Stimulated activated naive CD8-positive, alpha-beta T cell treated with anti-CD3 and anti-CD28 coated beads, Interleukin-15, amount 100 ng/mL, for 72 hours (primary cell): ENCODE data around the gene DUSP21.
"Not testable (repeated sequence)": the region's sequence is repeated elsewhere in the genome, so short reads cannot be mapped to it uniquely, and the experiment has no call there.

Experiments used
- ATAC-seq: fragments of 150-1000 bp; cut with Tn5 transposase; 2 replicates; pipeline ENCODE4 v1.10.0; 2021; ENCODE audit warnings: mild to moderate bottlenecking, moderate library complexity
- DNase-seq, 2 donors: peaks; one replicate each; pipeline ENCODE4 v3.0.0; 2021 to 2022
- H3K27ac Mint-ChIP-seq, 2 donors: one replicate each; pipeline ENCODE4 v1.8.0; 2022; ENCODE audit warnings: mild to moderate bottlenecking in 2 of 2, mixed read lengths in 2 of 2, moderate library complexity in 2 of 2
- H3K27me3 Mint-ChIP-seq: one replicate; pipeline ENCODE4 v1.8.0; 2022; ENCODE audit warnings: mixed read lengths
- H3K4me1 Mint-ChIP-seq: one replicate; pipeline ENCODE4 v1.8.0; 2022; ENCODE audit warnings: mild to moderate bottlenecking, mixed read lengths
- H3K4me3 Mint-ChIP-seq, 2 donors: one replicate each; pipeline ENCODE4 v1.8.0; 2022; ENCODE audit warnings: mild to moderate bottlenecking in 2 of 2, mixed read lengths in 2 of 2, moderate library complexity in 1 of 2
- H3K9me3 Mint-ChIP-seq, 2 donors: one replicate each; pipeline ENCODE4 v1.8.0; 2022; ENCODE audit warnings: mixed read lengths in 2 of 2

Gene DUSP21

DNA sequence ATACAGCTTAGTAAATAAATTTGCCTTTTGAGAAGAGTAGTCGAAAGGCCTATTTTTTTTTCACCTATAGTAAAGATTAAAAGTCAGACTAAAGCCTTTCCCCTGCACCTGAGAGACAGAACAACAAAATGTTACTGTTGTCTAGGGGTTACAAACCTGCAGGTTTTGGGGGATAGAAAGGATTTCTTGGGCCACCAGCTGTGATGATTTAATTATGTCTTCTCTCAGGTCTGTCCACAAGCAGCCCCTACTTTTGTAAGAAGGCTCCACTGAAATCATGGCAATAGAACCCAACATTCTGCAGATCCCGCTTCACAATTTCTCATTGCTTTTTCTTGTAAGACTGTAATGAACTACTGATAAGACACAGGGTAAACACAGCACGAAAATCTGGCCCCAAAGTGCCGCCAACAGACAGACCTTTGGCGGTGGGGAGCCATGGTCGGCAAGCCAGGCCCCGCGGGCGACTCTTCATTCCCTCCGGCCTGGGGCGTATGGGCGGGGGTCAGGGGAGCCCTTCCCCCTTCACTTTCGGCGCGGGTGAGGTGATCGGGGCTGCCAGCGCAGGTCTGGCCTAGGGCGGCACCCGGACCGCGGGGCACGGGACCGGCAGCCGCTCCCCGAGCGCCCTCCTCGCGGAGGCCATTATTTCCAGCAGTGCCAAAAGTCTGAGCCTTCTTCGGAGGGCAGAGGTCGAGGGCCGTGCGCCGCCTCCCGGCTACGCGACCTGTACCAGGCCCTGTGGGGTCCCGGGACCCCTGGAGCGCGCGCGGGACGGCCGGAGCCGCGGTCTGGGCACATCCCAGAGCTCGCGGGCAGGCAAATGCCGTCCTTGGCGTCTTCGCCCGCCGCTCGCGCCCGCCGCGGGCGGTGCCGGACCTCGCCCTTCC is 28.4 kb downstream of the DUSP21 start:
- Mint-ChIP-seq H3K9me3 (no peaks in the 10 kb centered on the region), H3K4me3 (peak overlapping the region; percentile 89 to 96), H3K27ac (peak overlapping the region; percentile 90 to 94), H3K27me3 (no peaks in the 10 kb centered on the region), H3K4me1 (peaks cover 5% of the 10 kb centered on the region)
- peak; percentile 36 for DNase-seq
- peak; percentile 52 for ATAC-seq

- Mint-ChIP-seq H3K4me3 (peak within 1 kb of the TSS; percentile 89 to 96), H3K9me3 (no peaks in the 10 kb centered on the region), H3K27me3 (no peaks in the 10 kb centered on the region), H3K27ac (peak within 1 kb of the TSS; percentile 97), H3K4me1 (peaks cover 5% of the 10 kb centered on the region)
- ATAC-seq: peak; percentile 93
- DNase-seq: peak; percentile 88 to 95
These were observed 29.1 kb downstream of the DUSP21 start, which contains the start of gene KDM6A for GRCh38 chrX:44872821-44873414. TSS of gene KDM6A (plus strand) at chrX:44873188. CDS start at chrX:44873552, 364 bp downstream.

DNA sequence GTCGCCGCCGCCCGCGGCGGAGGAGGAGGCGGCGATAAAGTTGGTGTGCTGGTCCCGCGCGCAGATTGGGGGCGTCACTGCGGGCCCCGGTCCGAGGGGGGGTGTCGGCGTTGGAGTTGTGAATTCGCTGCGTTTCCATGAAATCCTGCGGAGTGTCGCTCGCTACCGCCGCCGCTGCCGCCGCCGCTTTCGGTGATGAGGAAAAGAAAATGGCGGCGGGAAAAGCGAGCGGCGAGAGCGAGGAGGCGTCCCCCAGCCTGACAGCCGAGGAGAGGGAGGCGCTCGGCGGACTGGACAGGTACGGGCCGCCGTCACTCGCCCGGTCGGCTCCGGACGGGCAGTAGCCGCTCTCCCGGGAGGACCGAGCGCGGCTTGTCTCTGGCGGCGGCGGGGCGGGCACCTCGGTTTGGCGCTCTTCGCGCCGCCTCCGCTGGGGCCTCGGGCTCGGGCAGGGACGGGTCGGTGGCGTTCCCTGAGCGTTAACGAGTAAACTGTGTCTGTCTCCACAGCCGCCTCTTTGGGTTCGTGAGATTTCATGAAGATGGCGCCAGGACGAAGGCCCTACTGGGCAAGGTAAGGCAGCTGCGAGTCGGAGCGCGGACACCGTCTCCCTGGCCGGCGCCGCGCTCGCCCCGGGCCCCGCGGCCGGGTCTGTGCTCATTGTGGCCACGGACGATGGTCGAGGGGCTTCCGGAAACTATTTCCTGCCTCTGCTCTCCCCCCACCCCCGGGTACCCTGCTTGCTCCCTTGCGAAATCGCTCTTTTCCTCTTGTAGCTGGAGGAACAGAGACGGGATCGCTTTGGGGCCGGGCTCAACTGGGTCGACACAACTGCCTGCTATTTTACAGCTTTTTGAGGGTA is 29.8 kb downstream of the DUSP21 start:
- H3K27me3 Mint-ChIP-seq: no peaks in the 10 kb centered on the region
- ATAC-seq (peak; percentile 39), DNase-seq (peak; percentile 38 to 48)
- H3K9me3 Mint-ChIP-seq: no peaks in the 10 kb centered on the region
- peaks cover 5% of the 10 kb centered on the region for H3K4me1 Mint-ChIP-seq
- H3K27ac Mint-ChIP-seq: peak overlapping the region; percentile 97
- peak overlapping the region; percentile 89 to 96 for H3K4me3 Mint-ChIP-seq

- DNase-seq (peak; percentile 1 to 23), ATAC-seq (no peak)
- H3K27me3 Mint-ChIP-seq: no peaks in the 10 kb centered on the region
- H3K9me3 Mint-ChIP-seq: no peaks in the 10 kb centered on the region
- peak overlapping the region; percentile 89 to 96 for H3K4me3 Mint-ChIP-seq
- H3K27ac Mint-ChIP-seq: peak overlapping the region; percentile 97
- H3K4me1 Mint-ChIP-seq: peaks cover 5% of the 10 kb centered on the region
These were observed 30.8 kb downstream of the DUSP21 start for GRCh38 chrX:44874420-44875184.

DNA sequence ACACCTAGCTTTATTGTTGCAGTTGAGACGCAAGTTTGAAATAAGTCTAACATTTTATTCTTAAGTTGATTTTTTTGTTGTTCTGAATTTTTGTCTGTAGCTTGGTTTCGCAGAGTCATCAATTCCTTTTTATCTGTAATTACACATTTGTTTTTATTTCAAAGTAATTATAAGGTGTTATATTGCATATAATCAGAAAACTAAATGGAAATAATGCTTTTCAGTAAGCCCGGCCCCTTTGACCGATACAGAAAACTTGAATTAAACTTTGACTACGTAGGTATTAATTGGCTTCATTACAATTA is 31.3 kb downstream of the DUSP21 start:
- peak overlapping the region; percentile 89 to 96 for H3K4me3 Mint-ChIP-seq
- peaks cover 5% of the 10 kb centered on the region for H3K4me1 Mint-ChIP-seq
- no peaks in the 10 kb centered on the region for H3K9me3 Mint-ChIP-seq
- ATAC-seq (no peak), DNase-seq (no peak)
- H3K27me3 Mint-ChIP-seq: no peaks in the 10 kb centered on the region
- H3K27ac Mint-ChIP-seq: peak overlapping the region in 1 of 2 donors; percentile 97

- DNase-seq: no peak
- Mint-ChIP-seq H3K27ac (no peak overlapping the region), H3K9me3 (no peaks in the 10 kb centered on the region), H3K27me3 (no peaks in the 10 kb centered on the region), H3K4me1 (peaks cover 3% of the 10 kb centered on the region), H3K4me3 (peak overlapping the region in 1 of 2 donors; percentile 96)
- ATAC-seq: no peak
These were observed 32.3 kb downstream of the DUSP21 start for GRCh38 chrX:44876086-44876485.

DNA sequence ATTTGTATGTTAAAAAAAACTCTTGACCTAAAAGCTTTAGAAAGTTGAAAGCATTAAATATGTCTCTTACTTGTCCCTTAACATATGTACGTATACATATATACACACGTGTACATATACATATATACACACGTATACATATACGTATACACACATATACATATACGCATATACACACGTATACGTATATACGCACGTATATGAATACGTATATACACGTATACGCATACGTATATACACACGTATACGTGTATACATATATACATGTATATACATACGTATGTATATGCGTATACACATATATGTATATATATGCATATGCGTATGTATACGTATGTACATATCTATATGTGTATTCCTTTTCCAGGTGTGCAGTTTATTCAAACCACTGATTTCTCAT is 32.9 kb downstream of the DUSP21 start:
- no peak for ATAC-seq
- no peak overlapping the region for H3K4me3 Mint-ChIP-seq
- H3K4me1 Mint-ChIP-seq: peaks cover 4% of the 10 kb centered on the region
- no peak for DNase-seq
- H3K9me3 Mint-ChIP-seq: no peaks in the 10 kb centered on the region
- H3K27me3 Mint-ChIP-seq: no peaks in the 10 kb centered on the region
- H3K27ac Mint-ChIP-seq: no peak overlapping the region

DNA sequence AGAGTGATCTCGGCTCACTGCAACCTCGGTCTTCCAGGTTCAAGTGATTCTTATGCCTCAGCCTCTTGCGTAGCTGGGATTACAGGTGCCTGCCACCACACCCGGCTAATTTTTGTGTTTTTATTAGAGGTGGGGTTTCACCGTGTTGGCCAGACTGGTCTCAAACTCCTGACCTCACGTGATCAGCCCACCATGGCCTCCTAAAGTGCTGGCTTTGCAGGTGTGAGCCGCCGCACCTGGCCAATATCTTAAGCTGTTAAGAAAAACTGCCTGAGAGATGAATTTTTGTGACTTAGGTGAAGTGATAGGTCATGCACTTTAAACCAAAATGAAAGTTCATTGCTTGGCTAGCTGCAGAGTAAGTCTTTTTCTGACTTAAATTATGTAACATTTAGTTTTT is 35.0 kb downstream of the DUSP21 start:
- Mint-ChIP-seq H3K9me3 (no peaks in the 10 kb centered on the region), H3K27me3 (no peaks in the 10 kb centered on the region), H3K4me1 (peaks cover 8% of the 10 kb centered on the region), H3K4me3 (no peak overlapping the region), H3K27ac (no peak overlapping the region)
- ATAC-seq (no peak), DNase-seq (no peak)

DNA sequence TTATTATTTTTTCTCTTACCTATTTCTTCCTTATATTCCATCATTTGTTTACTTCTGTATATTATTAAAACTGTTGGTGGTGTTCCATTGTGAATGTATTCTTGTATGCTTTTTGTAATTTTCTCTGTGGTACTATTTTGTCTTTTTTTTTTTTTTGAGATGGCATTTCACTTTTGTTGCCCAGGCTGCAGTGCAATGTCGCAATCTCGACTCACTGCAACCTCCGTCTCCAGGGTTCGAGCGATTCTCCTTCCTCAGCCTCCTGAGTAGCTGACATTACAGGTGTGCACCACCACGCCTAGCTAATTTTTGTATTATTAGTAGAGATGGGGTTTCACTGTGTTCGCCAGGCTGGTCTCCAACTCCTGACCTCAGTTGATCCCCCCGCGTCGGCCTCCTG is 37.7 kb downstream of the DUSP21 start:
- Mint-ChIP-seq H3K4me3 (no peak overlapping the region), H3K9me3 (no peaks in the 10 kb centered on the region), H3K27ac (peak overlapping the region in 1 of 2 donors; percentile 67), H3K27me3 (no peaks in the 10 kb centered on the region), H3K4me1 (peaks cover 18% of the 10 kb centered on the region)
- DNase-seq (no peak), ATAC-seq (no peak)

GRCh38 chrX:44882635-44883034 is 38.8 kb downstream of the DUSP21 start:
- ATAC-seq (no peak), DNase-seq (no peak)
- Mint-ChIP-seq H3K9me3 (no peaks in the 10 kb centered on the region), H3K27ac (no peak overlapping the region), H3K4me3 (no peak overlapping the region), H3K27me3 (no peaks in the 10 kb centered on the region), H3K4me1 (peaks cover 18% of the 10 kb centered on the region)

GRCh38 chrX:44884944-44885343 is 41.1 kb downstream of the DUSP21 start:
- no peaks in the 10 kb centered on the region for H3K9me3 Mint-ChIP-seq

GRCh38 chrX:44889824-44890223 is 46.0 kb downstream of the DUSP21 start:
- Mint-ChIP-seq H3K9me3 (no peaks in the 10 kb centered on the region), H3K4me3 (peak overlapping the region in 1 of 2 donors; percentile 48), H3K4me1 (peaks cover 8% of the 10 kb centered on the region), H3K27ac (no peak overlapping the region), H3K27me3 (no peaks in the 10 kb centered on the region)
- ATAC-seq: no peak
- no peak for DNase-seq

More at GRCh38 chrX:44884944-44885343, 41.1 kb downstream of the DUSP21 start:
- DNase-seq: no peak
- no peak for ATAC-seq
- Mint-ChIP-seq H3K27me3 (no peaks in the 10 kb centered on the region), H3K4me1 (peaks cover 21% of the 10 kb centered on the region), H3K4me3 (no peak overlapping the region), H3K27ac (no peak overlapping the region)

DNA sequence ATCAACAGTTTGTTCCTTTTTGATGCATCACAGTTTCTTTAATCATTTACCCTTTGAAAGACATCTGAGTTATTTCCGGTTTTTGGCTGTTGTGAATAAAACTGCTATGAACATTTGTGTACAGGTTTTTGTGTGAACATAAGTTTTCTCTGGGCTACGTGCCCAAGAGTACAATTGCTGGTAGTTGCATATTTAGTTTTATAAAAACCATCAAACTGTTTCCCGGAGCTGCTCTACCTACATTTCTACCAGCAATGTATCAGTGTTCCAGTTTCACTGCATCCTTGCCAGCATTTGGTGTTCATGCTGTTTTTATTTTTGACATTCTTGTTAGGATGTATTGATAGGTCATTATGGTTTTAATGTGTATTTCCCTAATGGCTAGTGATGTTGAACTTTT is 46.4 kb downstream of the DUSP21 start:
- DNase-seq: no peak
- Mint-ChIP-seq H3K27me3 (no peaks in the 10 kb centered on the region), H3K4me3 (peak overlapping the region in 1 of 2 donors; percentile 48), H3K27ac (no peak overlapping the region), H3K9me3 (no peaks in the 10 kb centered on the region), H3K4me1 (peaks cover 7% of the 10 kb centered on the region)
- ATAC-seq: no peak

GRCh38 chrX:44890687-44891086 is 46.9 kb downstream of the DUSP21 start:
- not testable (repeated sequence) for ATAC-seq, H3K27ac Mint-ChIP-seq, H3K27me3 Mint-ChIP-seq, H3K4me3 Mint-ChIP-seq, H3K9me3 Mint-ChIP-seq, DNase-seq
- peaks cover 12% of the 10 kb centered on the region for H3K4me1 Mint-ChIP-seq

DNA sequence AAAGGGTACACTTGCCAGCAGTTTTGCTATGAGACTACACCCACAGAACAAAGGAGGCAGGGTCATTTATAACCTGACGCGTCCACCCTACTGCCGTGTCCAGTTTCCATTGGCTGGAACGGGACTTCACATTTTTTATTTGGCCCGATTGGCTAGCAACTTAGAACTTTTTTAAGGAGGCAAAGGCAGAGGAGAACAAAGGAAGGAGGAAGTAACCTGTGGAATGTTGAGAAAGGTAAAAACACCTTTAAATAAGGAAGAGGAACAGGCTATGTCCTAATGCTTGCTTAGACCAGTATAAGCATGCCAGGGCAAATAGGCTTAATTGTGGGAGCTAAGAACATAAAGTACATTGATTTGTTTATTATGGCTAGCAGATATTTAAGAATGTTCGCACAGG is 47.8 kb downstream of the DUSP21 start:
- no peak overlapping the region for H3K4me3 Mint-ChIP-seq
- no peaks in the 10 kb centered on the region for H3K27me3 Mint-ChIP-seq
- no peak overlapping the region for H3K27ac Mint-ChIP-seq
- no peaks in the 10 kb centered on the region for H3K9me3 Mint-ChIP-seq
- H3K4me1 Mint-ChIP-seq: peaks cover 12% of the 10 kb centered on the region
- ATAC-seq: no peak
- DNase-seq: no peak
